BLaER1 treated with 17β-estradiol and CSF1 and Interleukin-3, amounts not matched to agents 10 nM and 100 nM (cell line): Measurements from ENCODE around the gene MRPL52.

ENCODE experiments used
- H3K27ac ChIP-seq, 11 experiments: shearing (Covaris generic); formaldehyde crosslinking; 2 replicates each; pipeline ENCODE4 v1.8.1; 2022
- H3K27me3 ChIP-seq, 11 experiments: shearing (Covaris generic); formaldehyde crosslinking; 2 replicates each; pipeline ENCODE4 v1.8.1; 2022
- H3K36me3 ChIP-seq, 11 experiments: shearing (Covaris generic); formaldehyde crosslinking; 2 replicates each; pipeline ENCODE4 v1.8.1; 2022
- H3K4me1 ChIP-seq, 10 experiments: shearing (Covaris generic); formaldehyde crosslinking; 2 replicates each; pipeline ENCODE4 v1.8.1; 2022
- H3K4me2 ChIP-seq, 11 experiments: shearing (Covaris generic); formaldehyde crosslinking; 2 replicates each; pipeline ENCODE4 v1.8.1; 2022
- H3K4me3 ChIP-seq, 10 experiments: shearing (Covaris generic); formaldehyde crosslinking; 2 replicates each; pipeline ENCODE4 v1.8.1; 2022
- H3K9ac ChIP-seq, 11 experiments: shearing (Covaris generic); formaldehyde crosslinking; 2 replicates each; pipeline ENCODE4 v1.8.1; 2022
- H3K9me3 ChIP-seq, 11 experiments: shearing (Covaris generic); formaldehyde crosslinking; replicated peaks in 1 of 11; 2 replicates each; pipeline ENCODE4 v1.8.1; 2022
- H4K20me1 ChIP-seq, 11 experiments: shearing (Covaris generic); formaldehyde crosslinking; 2 replicates each; pipeline ENCODE4 v1.8.1; 2022
- Cebpa-rat ChIP-seq, 11 experiments: shearing (Covaris generic); IDR thresholded peaks; 2 replicates each; pipeline ENCODE4 v1.8.1; 2022

The MRPL52 gene

DNA sequence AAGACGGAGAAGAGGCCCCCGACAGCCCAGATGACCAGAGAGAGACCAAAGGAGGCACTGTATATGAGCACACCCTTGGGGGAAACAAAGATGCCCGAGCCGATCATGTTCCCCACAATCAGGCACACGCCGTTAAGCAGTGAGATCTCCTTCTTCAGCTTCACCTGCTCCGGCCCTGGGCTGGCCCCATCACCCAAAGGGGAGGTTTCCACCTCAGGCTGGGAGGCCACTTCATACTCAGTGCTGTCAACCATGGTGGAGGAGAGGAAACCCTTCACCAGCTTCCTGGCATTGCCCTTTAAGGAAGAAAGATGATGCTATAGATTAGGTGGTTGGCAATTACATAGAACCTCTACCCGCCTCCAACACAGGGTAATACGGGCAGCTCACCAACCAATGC, 16.5 kb upstream of the MRPL52 start:
- Histone ChIP-seq H3K9me3 (no peaks in the 10 kb centered on the region), H3K4me2 (peak overlapping the region; percentile 28 to 98 (median 62)), H3K27me3 (no peaks in the 10 kb centered on the region; a peak in 1 of 22 replicates), H3K9ac (peak overlapping the region in 3 of 11 experiments; percentile 37 to 69 (median 60); a peak in 4 of 22 replicates), H3K4me3 (peak overlapping the region in 5 of 10 experiments; percentile 30 to 68 (median 45); a peak in 10 of 20 replicates), H3K36me3 (peaks cover 0 to 38% (median 0%) of the 10 kb centered on the region in 11 experiments; a peak in 10 of 22 replicates), H4K20me1 (peaks cover 0 to 27% (median 0%) of the 10 kb centered on the region in 11 experiments; a peak in 5 of 22 replicates), H3K4me1 (peaks cover 44 to 99% (median 66%) of the 10 kb centered on the region in 10 experiments), H3K27ac (peak overlapping the region in 5 of 11 experiments; percentile 1 to 33 (median 5); a peak in 3 of 22 replicates)
- TF ChIP-seq Cebpa-rat (IDR thresholded peaks at IDR 0.05): no peak

DNA sequence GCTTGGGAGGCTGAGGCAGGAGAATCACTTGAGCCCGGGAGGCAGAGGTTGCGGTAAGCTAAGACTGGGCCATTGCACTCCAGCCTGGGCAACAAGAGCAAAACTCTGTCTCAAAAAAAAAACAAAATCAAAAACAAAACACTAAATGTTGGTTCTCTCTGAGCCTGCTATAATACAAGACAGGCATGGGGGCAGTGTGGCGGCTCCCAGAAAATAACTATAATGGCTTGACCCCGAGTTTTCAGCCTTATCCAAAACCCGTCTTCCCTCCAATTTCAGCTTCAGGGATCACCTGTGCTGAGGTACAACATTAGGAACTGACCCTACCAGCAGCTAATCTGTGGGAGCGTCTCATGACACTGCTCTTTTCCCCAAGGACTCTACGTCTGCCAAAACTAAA, 15.3 kb upstream of the MRPL52 start:
- Histone ChIP-seq H3K27ac (peak overlapping the region in 10 of 11 experiments; percentile 67 to 89 (median 79); a peak in 18 of 22 replicates), H3K27me3 (no peaks in the 10 kb centered on the region; a peak in 1 of 22 replicates), H3K36me3 (peaks cover 0 to 26% (median 0%) of the 10 kb centered on the region in 11 experiments; a peak in 10 of 22 replicates), H3K9me3 (no peaks in the 10 kb centered on the region), H4K20me1 (peaks cover 0 to 15% (median 0%) of the 10 kb centered on the region in 11 experiments; a peak in 4 of 22 replicates), H3K9ac (peak overlapping the region in 6 of 11 experiments; percentile 71 to 80 (median 77); a peak in 10 of 22 replicates), H3K4me1 (peaks cover 50 to 99% (median 77%) of the 10 kb centered on the region in 10 experiments), H3K4me3 (peak overlapping the region in 7 of 10 experiments; percentile 21 to 69 (median 58); a peak in 12 of 20 replicates), H3K4me2 (peak overlapping the region; percentile 59 to 98 (median 89))
- TF ChIP-seq Cebpa-rat (IDR thresholded peaks at IDR 0.05): no peak

DNA sequence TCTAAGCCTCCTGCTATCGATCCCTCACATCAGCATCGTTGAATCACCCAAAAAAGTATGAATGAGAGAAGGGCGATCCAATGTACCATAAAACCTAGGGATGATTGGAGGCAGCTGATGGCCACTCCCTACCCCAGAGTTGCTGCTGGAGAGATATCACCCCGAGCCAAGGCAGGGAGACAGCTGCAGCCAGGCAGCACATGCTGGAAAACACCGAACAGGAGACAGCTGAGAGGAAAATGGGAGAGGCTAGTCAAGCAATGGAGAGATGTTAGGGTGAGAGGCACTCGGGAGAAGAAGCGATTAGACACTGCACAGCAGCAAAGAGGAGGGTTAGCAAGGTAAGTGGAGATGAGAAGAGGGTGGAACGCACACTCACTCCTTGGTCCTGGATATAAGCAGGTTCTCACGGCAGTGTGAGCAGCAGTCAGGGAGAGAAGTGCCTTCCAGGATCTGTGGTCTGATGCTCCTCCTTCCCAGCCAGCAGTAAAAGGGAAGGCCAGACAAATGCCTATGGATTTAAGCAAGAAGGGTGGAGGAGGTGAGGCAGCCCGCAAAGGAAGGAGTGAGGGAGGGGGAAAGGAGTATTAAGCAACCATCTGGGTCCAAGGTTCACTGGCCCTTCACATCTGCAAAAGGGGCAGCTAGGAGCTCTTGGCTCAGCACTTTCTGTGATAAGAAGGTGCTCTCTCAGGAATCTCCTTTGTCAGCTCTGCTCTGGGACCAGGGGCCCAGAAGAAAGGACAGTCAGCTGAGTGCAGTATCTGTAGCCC, 14.6 kb upstream of the MRPL52 start, which contains the start of gene SLC7A7:
Gene SLC7A7 (minus strand): TSS at position 495 of the 773 bp plus-strand sequence. CDS start 2,037 bp downstream, outside the sequence.
- Histone ChIP-seq H3K36me3 (peaks cover 0 to 18% (median 0%) of the 10 kb centered on the region in 11 experiments; a peak in 8 of 22 replicates), H4K20me1 (peaks cover 0 to 10% (median 0%) of the 10 kb centered on the region in 11 experiments; a peak in 4 of 22 replicates), H3K27ac (peak within 1 kb of the TSS in 10 of 11 experiments; percentile 67 to 89 (median 79); a peak in 20 of 22 replicates), H3K4me1 (peaks cover 58 to 100% (median 85%) of the 10 kb centered on the region in 10 experiments), H3K27me3 (no peaks in the 10 kb centered on the region; a peak in 1 of 22 replicates), H3K9ac (peak within 1 kb of the TSS in 10 of 11 experiments; percentile 57 to 80 (median 74); a peak in 20 of 22 replicates), H3K9me3 (no peaks in the 10 kb centered on the region), H3K4me2 (peak within 1 kb of the TSS; percentile 59 to 98 (median 89)), H3K4me3 (peak within 1 kb of the TSS in 8 of 10 experiments; percentile 21 to 69 (median 58); a peak in 14 of 20 replicates)
- TF ChIP-seq Cebpa-rat (IDR thresholded peaks at IDR 0.05): peak in 2 of 11 experiments; percentile 12 to 32; a peak in 2 of 22 replicates

DNA sequence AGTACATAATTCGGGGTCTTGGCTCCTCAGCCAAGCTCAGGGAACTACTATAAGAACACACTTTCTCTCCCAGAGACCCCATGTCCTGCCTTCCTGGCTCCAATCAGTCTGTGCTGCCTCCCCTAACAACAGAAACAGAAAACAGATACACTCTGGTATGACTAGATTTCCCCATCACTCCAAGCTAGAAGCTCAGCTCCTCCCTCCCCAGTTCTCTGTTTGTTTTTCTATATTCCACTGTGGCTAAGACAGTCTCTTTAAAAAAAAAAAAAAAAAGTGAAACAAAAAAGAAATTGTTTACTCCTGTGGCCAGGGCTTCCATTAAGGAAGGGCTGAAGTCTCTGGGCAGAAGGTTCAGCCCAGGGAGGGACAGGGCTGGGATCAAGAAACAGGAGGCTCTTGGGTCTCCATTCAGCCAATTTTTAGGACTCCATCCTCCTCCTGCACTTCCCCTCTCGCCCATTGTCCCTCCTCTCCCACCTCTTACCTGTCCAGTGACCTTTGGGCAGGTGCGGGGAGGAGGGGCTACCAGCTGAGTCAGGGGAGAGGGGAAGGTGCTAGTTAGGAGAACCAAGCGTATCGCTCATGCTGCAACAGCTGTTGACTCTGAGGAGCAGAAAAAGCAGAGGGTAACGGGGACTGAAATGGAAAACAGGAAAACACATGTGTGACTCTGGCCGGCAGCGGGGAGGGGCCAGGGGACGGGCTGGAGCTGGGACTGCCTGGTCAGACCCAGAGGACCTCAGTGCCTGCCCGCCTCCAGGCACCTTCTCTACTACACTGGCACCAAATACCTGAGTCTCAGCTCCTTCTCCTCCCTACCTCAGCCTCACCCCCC, 10.3 kb upstream of the MRPL52 start:
- Histone ChIP-seq H3K36me3 (no peaks in the 10 kb centered on the region), H3K27me3 (no peaks in the 10 kb centered on the region; a peak in 1 of 22 replicates), H3K9me3 (no peaks in the 10 kb centered on the region), H3K27ac (peak overlapping the region; percentile 10 to 85 (median 65); a peak in 19 of 22 replicates), H3K9ac (peak overlapping the region; percentile 24 to 83 (median 58); a peak in 20 of 22 replicates), H4K20me1 (no peaks in the 10 kb centered on the region), H3K4me3 (peak overlapping the region in 8 of 10 experiments; percentile 7 to 64 (median 54); a peak in 13 of 20 replicates), H3K4me2 (peak overlapping the region; percentile 61 to 98 (median 91)), H3K4me1 (peaks cover 61 to 97% (median 86%) of the 10 kb centered on the region in 10 experiments)
- TF ChIP-seq Cebpa-rat (IDR thresholded peaks at IDR 0.05): no peak

DNA sequence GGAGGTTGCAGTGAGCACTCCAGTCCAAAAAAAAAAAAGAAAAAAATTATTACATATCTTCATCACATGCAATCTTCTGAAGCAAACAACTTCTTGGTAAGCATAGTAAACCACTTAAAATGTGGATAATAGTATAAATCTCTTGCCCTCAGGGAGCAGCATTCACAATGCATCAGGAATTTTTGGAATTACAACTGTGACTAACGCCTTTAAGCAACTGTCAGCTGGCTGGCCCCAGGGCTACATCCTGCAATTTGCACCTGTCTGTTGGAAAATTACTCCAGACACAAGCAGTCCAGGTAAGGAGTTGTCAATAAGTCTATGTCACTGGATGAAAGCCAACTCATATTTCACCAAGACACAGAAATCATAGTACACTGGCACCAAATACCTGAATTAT, 9.0 kb upstream of the MRPL52 start:
- Histone ChIP-seq H3K9me3 (no peaks in the 10 kb centered on the region), H3K4me3 (no peak overlapping the region), H3K27me3 (no peaks in the 10 kb centered on the region; a peak in 1 of 22 replicates), H4K20me1 (no peaks in the 10 kb centered on the region), H3K27ac (0 out of 22 replicates have a peak overlapping the region, but pooled peaks of 1 of the 11 experiments have one; percentile 45), H3K4me1 (peaks cover 61 to 97% (median 85%) of the 10 kb centered on the region in 10 experiments), H3K9ac (no peak overlapping the region), H3K4me2 (peak overlapping the region in 10 of 11 experiments; percentile 7 to 98 (median 92); a peak in 14 of 22 replicates), H3K36me3 (no peaks in the 10 kb centered on the region)
- TF ChIP-seq Cebpa-rat (IDR thresholded peaks at IDR 0.05): no peak

DNA sequence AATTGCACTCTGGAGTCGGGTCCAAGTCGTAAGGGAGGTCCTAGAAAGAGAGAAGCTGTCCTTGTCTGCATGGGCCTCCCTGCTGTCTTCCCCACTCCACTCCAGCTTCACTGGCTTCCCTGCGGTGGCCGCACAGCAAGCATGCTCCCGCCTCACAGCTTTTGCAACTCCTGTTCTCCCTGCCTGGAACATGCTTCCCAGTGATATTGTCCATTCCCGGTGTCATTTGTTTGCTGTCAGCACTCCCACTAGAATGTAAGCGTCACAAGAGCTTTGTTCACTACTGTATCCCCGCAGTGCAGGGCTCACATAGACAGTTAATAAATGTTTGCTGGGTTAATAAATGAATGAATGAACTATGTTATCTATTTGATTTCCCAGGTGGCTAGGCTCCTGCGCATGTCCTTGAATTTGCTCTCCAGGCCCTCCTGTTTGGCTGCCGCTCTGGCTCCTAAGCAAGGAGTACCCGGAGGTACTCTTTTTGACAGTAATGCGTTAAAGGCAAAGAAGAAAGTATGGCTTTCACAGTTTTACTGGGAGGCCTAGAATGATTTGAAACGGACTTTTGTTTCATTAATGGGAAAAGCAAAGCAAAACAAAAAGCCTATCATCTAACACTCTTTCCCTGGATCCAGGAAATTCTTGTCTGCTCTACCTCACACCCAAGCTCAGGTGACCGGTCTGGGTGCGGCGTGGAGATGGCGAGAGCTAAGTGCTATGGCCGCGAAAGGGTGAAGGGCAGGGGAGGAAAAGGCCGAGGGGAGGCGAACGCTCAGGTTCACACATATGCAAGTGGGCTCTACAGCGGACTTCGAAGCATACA, 8.3 kb upstream of the MRPL52 start:
- Histone ChIP-seq H3K4me3 (no peak overlapping the region), H3K27me3 (no peaks in the 10 kb centered on the region), H3K36me3 (no peaks in the 10 kb centered on the region), H3K4me1 (peaks cover 56 to 96% (median 79%) of the 10 kb centered on the region in 10 experiments), H3K4me2 (peak overlapping the region in 8 of 11 experiments; percentile 8 to 98 (median 88); a peak in 11 of 22 replicates), H3K9ac (no peak overlapping the region; a peak in 2 of 22 replicates), H3K9me3 (no peaks in the 10 kb centered on the region), H3K27ac (peak overlapping the region in 8 of 11 experiments; percentile 17 to 82 (median 74); a peak in 10 of 22 replicates), H4K20me1 (no peaks in the 10 kb centered on the region)
- TF ChIP-seq Cebpa-rat (IDR thresholded peaks at IDR 0.05): no peak

DNA sequence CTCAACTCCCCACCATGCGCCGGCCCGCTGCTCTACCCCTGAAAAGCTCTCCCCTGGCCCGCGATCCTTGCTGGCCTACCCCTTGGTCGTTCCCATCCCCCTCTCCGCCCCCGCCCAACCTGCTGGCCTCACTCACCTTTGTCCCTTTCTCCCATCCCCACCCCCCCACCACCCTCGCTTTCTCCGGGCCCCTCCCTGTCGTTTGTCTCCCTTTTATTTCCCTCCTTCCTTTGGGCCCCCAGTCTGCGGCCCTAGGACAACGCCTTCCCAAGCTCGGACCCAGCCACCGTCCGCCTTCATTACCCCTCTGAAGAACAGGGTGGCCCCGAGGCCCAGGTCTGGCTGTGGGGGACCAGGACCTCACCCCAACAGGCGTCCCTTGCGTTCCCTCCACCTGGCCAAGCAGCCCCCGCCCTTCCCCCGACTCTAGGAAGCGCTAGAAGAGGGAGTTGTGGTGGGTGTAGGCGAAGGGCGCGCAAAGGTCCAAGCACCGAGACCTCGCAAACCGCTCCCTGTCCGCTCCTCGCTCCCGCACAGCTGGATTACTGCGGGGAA, 7.6 kb upstream of the MRPL52 start:
- H3K9ac ChIP-seq: peak overlapping the region; percentile 35 to 70 (median 61); a peak in 18 of 22 replicates
- H3K4me3 ChIP-seq: peak overlapping the region in 5 of 10 experiments; percentile 24 to 54 (median 46); a peak in 7 of 20 replicates
- no peaks in the 10 kb centered on the region for H4K20me1 ChIP-seq
- H3K4me2 ChIP-seq: peak overlapping the region; percentile 59 to 98 (median 77); a peak in 21 of 22 replicates
- H3K27ac ChIP-seq: peak overlapping the region; percentile 58 to 83 (median 74); a peak in 20 of 22 replicates
- peaks cover 56 to 90% (median 74%) of the 10 kb centered on the region in 10 experiments for H3K4me1 ChIP-seq
- no peak for TF ChIP-seq Cebpa-rat (IDR thresholded peaks at IDR 0.05)
- no peaks in the 10 kb centered on the region for H3K27me3 ChIP-seq
- no peaks in the 10 kb centered on the region for H3K9me3 ChIP-seq
- no peaks in the 10 kb centered on the region for H3K36me3 ChIP-seq
